Liver (tissue), 9 donors: ENCODE data around the gene SETX. TPM values are rescaled to one million over a fixed set of nuclear protein-coding genes. Genes with fewer than 3 reads are reported as not detected.

ENCODE experiments used
- DNase-seq: peaks from one replicate; pipeline ENCODE4 v3.0.0-alpha.2; 2017; ENCODE audit warnings: low spot score
- H3K27ac ChIP-seq, 2 donors: one replicate each; pipeline ENCODE4 v1.7.0; 2013; ENCODE audit warnings: inconsistent platforms in 2 of 2, low read length in 2 of 2, control low read depth in 1 of 2, low read depth in 1 of 2, mild to moderate bottlenecking in 1 of 2
- H3K27me3 ChIP-seq, 4 donors: one replicate each; pipeline versions ENCODE4 v1.6.1 to v1.7.0; 2013; ENCODE audit warnings: low read length in 3 of 4, inconsistent platforms in 1 of 4, mild to moderate bottlenecking in 1 of 4, moderate library complexity in 1 of 4; ENCODE audit not compliant: control insufficient read depth in 4 of 4, insufficient read depth in 4 of 4
- H3K36me3 ChIP-seq, 4 donors: one replicate each; pipeline versions ENCODE4 v1.6.1 to v1.7.0; 2013; ENCODE audit warnings: low read length in 3 of 4, mild to moderate bottlenecking in 3 of 4, low read depth in 1 of 4, moderate library complexity in 1 of 4; ENCODE audit not compliant: control insufficient read depth in 4 of 4, insufficient read depth in 3 of 4
- H3K4me1 ChIP-seq, 4 donors: one replicate each; pipeline versions ENCODE4 v1.6.1 to v1.7.0; 2013; ENCODE audit warnings: low read length in 3 of 4, mild to moderate bottlenecking in 3 of 4, moderate library complexity in 1 of 4; ENCODE audit not compliant: control insufficient read depth in 4 of 4, insufficient read depth in 4 of 4
- H3K4me3 ChIP-seq, 3 donors: one replicate each; pipeline versions ENCODE4 v1.6.1 to v1.7.0; 2013; ENCODE audit warnings: low read length in 3 of 3, control low read depth in 1 of 3, low read depth in 1 of 3, mild to moderate bottlenecking in 1 of 3
- H3K9ac ChIP-seq, 2 donors: one replicate each; pipeline ENCODE4 v1.7.0; 2013; ENCODE audit warnings: low read length in 2 of 2, mild to moderate bottlenecking in 2 of 2, moderate library complexity in 2 of 2, control low read depth in 1 of 2, low read depth in 1 of 2
- H3K9me3 ChIP-seq, 4 donors: one replicate each; pipeline versions ENCODE4 v1.6.1 to v1.7.0; 2013; ENCODE audit warnings: low read length in 3 of 4; ENCODE audit not compliant: control insufficient read depth in 4 of 4
- ATF3 ChIP-seq: IDR thresholded peaks from 2 replicates; pipeline ENCODE4 v1.6.1; 2016; ENCODE audit warnings: antibody characterized with exemption
- CTCF ChIP-seq: fragments of 150-350 bp; IDR thresholded peaks from 2 replicates; pipeline ENCODE4 v1.5.1; 2017; ENCODE audit warnings: improper control_type of control experiment, low read depth, low read length; ENCODE audit not compliant: missing input control
- EGR1 ChIP-seq, 2 donors: IDR thresholded peaks; 2 replicates each; pipeline ENCODE4 v1.6.1; 2016 to 2018; ENCODE audit warnings: antibody characterized with exemption in 2 of 2, low read depth in 2 of 2
- FOXA1 ChIP-seq: IDR thresholded peaks from 2 replicates; pipeline ENCODE4 v1.6.1; 2016; ENCODE audit warnings: antibody characterized with exemption
- FOXA2 ChIP-seq: IDR thresholded peaks from 2 replicates; pipeline ENCODE4 v1.6.1; 2016; ENCODE audit warnings: antibody characterized with exemption
- HNF4A ChIP-seq, 2 donors: conservative IDR thresholded peaks; 2 replicates each; pipeline ENCODE4 v1.6.1; 2016; ENCODE audit warnings: antibody characterized with exemption in 2 of 2, mild to moderate bottlenecking in 2 of 2
- HNF4G ChIP-seq: IDR thresholded peaks from 2 replicates; pipeline ENCODE4 v1.6.1; 2016; ENCODE audit warnings: antibody characterized with exemption
- JUND ChIP-seq, 2 donors: IDR thresholded peaks; 2 replicates each; pipeline ENCODE4 v1.6.1; 2016; ENCODE audit warnings: antibody characterized with exemption in 2 of 2
- MAX ChIP-seq: IDR thresholded peaks from 2 replicates; pipeline ENCODE4 v1.6.1; 2016; ENCODE audit warnings: antibody characterized with exemption
- NR2F2 ChIP-seq: IDR thresholded peaks from 2 replicates; pipeline ENCODE4 v1.6.1; 2016; ENCODE audit warnings: antibody characterized with exemption
- RAD21 ChIP-seq, 2 donors: IDR thresholded peaks; 2 replicates each; pipeline ENCODE4 v1.6.1; 2016; ENCODE audit warnings: antibody characterized with exemption in 2 of 2, mild to moderate bottlenecking in 2 of 2
- REST ChIP-seq: IDR thresholded peaks from 2 replicates; pipeline ENCODE4 v1.6.1; 2016; ENCODE audit warnings: antibody characterized with exemption, mild to moderate bottlenecking
- RXRA ChIP-seq, 2 donors: IDR thresholded peaks; 2 replicates each; pipeline ENCODE4 v1.6.1; 2017 to 2018; ENCODE audit warnings: antibody characterized with exemption in 2 of 2, mild to moderate bottlenecking in 1 of 2
- SP1 ChIP-seq: IDR thresholded peaks from 2 replicates; pipeline ENCODE4 v1.6.1; 2018; ENCODE audit warnings: antibody characterized with exemption, mild to moderate bottlenecking
- TAF1 ChIP-seq: conservative IDR thresholded peaks from 2 replicates; pipeline ENCODE4 v1.6.1; 2016; ENCODE audit warnings: antibody characterized with exemption, mild to moderate bottlenecking
- YY1 ChIP-seq: IDR thresholded peaks from 2 replicates; pipeline ENCODE4 v1.6.1; 2016; ENCODE audit warnings: antibody characterized with exemption, mild to moderate bottlenecking
- ZBTB33 ChIP-seq: IDR thresholded peaks from 2 replicates; pipeline ENCODE4 v1.6.1; 2016; ENCODE audit warnings: antibody characterized with exemption
- WGBS: extraction: QIAGEN DNeasy Blood & Tissue Kit; methylation state at CpG from one replicate; pipeline ENCODE4 v1.1.7; 2013; 5-methylcytosine and 5-hydroxymethylcytosine counted together
- polyA plus RNA-seq, 2 donors: library from polyadenylated mRNA; stranded (reverse) in 1 of 2; unstranded in 1 of 2; fragments of 200-250 nt in 1 of 2; fragments of >200 nt in 1 of 2; fragmentation: Nextera tagmentation in 1 of 2; extraction: Ambion mirVana in 1 of 2; gene quantifications; one replicate each; pipeline versions ENCODE4 v1.2.1 to v1.2.3, GENCODE V29; 2013 to 2015
- total RNA-seq, 2 donors: library from RNA; depleted of rRNA; stranded (reverse); fragments of >200 nt; gene quantifications; one replicate each; pipeline ENCODE4 v1.2.3, GENCODE V29; 2014
- donor health status: healthy.
- donor health status: healthy.
- donor health status: healthy.
- donor health status: healthy.
- donor health status: healthy.

Gene SETX
- total and polyA plus RNA-seq, 4 donors, result 8.6 to 60.2 (median 19.6) TPM

GRCh38 chr9:132288361-132288760 lies 66.4 kb downstream of the SETX start:
- 7% methylated on average over 1 of the region's 1 CpG for WGBS
- no peak overlapping the region for H3K4me3 ChIP-seq
- H3K4me1 ChIP-seq, result peaks cover 0 to 2% (median 0%) of the 10 kb centered on the region in 4 donors
- no peak for DNase-seq
- no peak for TF ChIP-seq JUND (IDR thresholded peaks at IDR 0.05)
- TF ChIP-seq EGR1 (IDR thresholded peaks at IDR 0.05; ENCODE audit: low read depth in 2 of 2), result no peak
- no peak for TF ChIP-seq SP1
- TF ChIP-seq CTCF, result no peak
- no peak for TF ChIP-seq HNF4G
- TF ChIP-seq ATF3, result no peak
- TF ChIP-seq TAF1, result no peak
- TF ChIP-seq NR2F2, result no peak
- TF ChIP-seq YY1, result no peak
- no peak for TF ChIP-seq FOXA2
- TF ChIP-seq RXRA (IDR thresholded peaks at IDR 0.05), result no peak
- TF ChIP-seq HNF4A (conservative IDR thresholded peaks at IDR 0.05), result no peak
- TF ChIP-seq ZBTB33, result no peak
- no peak for TF ChIP-seq REST
- TF ChIP-seq MAX, result no peak
- TF ChIP-seq RAD21 (IDR thresholded peaks at IDR 0.05), result no peak
- no peak for TF ChIP-seq FOXA1
- no peaks in the 10 kb centered on the region for H3K9me3 ChIP-seq
- H3K9ac ChIP-seq, result no peak overlapping the region
- H3K27ac ChIP-seq, result no peak overlapping the region
- no peaks in the 10 kb centered on the region for H3K27me3 ChIP-seq
- peaks cover 18 to 55% (median 38%) of the 10 kb centered on the region in 4 donors for H3K36me3 ChIP-seq

GRCh38 chr9:132287256-132287760 lies 67.5 kb downstream of the SETX start:
- peaks cover 22 to 66% (median 48%) of the 10 kb centered on the region in 4 donors for H3K36me3 ChIP-seq
- H3K27me3 ChIP-seq, result no peaks in the 10 kb centered on the region
- peaks cover 0 to 2% (median 0%) of the 10 kb centered on the region in 4 donors for H3K4me1 ChIP-seq
- no peaks in the 10 kb centered on the region for H3K9me3 ChIP-seq
- no peak overlapping the region for H3K27ac ChIP-seq
- 84% methylated on average over 3 of the region's 3 CpGs for WGBS
- no peak for DNase-seq
- H3K9ac ChIP-seq, result no peak overlapping the region
- TF ChIP-seq FOXA1, result no peak
- no peak for TF ChIP-seq TAF1
- TF ChIP-seq NR2F2, result no peak
- no peak for TF ChIP-seq YY1
- TF ChIP-seq ATF3, result no peak
- TF ChIP-seq EGR1 (IDR thresholded peaks at IDR 0.05; ENCODE audit: low read depth in 2 of 2), result no peak
- TF ChIP-seq FOXA2, result no peak
- TF ChIP-seq ZBTB33, result no peak
- no peak for TF ChIP-seq CTCF
- TF ChIP-seq HNF4G, result no peak
- TF ChIP-seq RAD21 (IDR thresholded peaks at IDR 0.05), result no peak
- no peak for TF ChIP-seq RXRA (IDR thresholded peaks at IDR 0.05)
- TF ChIP-seq MAX, result no peak
- no peak for TF ChIP-seq SP1
- H3K4me3 ChIP-seq, result no peak overlapping the region
